Right kidney (tissue), 9 donors: ENCODE data around the gene EXOC7.

ENCODE experiments used
- DNase-seq: peaks from one replicate; pipeline ENCODE4 v3.0.0-alpha.2; 2016
- long read RNA-seq, 8 donors: transcript quantifications; one replicate each; lab custom pipeline, GENCODE V29; 2026

The EXOC7 gene, protein sequence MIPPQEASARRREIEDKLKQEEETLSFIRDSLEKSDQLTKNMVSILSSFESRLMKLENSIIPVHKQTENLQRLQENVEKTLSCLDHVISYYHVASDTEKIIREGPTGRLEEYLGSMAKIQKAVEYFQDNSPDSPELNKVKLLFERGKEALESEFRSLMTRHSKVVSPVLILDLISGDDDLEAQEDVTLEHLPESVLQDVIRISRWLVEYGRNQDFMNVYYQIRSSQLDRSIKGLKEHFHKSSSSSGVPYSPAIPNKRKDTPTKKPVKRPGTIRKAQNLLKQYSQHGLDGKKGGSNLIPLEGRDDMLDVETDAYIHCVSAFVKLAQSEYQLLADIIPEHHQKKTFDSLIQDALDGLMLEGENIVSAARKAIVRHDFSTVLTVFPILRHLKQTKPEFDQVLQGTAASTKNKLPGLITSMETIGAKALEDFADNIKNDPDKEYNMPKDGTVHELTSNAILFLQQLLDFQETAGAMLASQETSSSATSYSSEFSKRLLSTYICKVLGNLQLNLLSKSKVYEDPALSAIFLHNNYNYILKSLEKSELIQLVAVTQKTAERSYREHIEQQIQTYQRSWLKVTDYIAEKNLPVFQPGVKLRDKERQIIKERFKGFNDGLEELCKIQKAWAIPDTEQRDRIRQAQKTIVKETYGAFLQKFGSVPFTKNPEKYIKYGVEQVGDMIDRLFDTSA
- long read RNA-seq, donor 1, full-length matches to known transcripts, result 55 of 55 reads
- long read RNA-seq, donor 1, partial matches to known transcripts, result 0 of 55 reads
- long read RNA-seq, donor 1, other reads (novel, unspliced or antisense), result 0 of 55 reads
- long read RNA-seq, donor 2, full-length matches to known transcripts, result 30 of 30 reads
- long read RNA-seq, donor 2, partial matches to known transcripts, result 0 of 30 reads
- long read RNA-seq, donor 2, other reads (novel, unspliced or antisense), result 0 of 30 reads
- long read RNA-seq, donor 3, full-length matches to known transcripts, result 22 of 22 reads
- long read RNA-seq, donor 3, partial matches to known transcripts, result 0 of 22 reads
- long read RNA-seq, donor 3, other reads (novel, unspliced or antisense), result 0 of 22 reads
- long read RNA-seq, donor 4, full-length matches to known transcripts, result 41 of 52 reads
- long read RNA-seq, donor 4, partial matches to known transcripts, result 11 of 52 reads
- long read RNA-seq, donor 4, other reads (novel, unspliced or antisense), result 0 of 52 reads
- long read RNA-seq, donor 5, full-length matches to known transcripts, result 41 of 41 reads
- long read RNA-seq, donor 5, partial matches to known transcripts, result 0 of 41 reads
- long read RNA-seq, donor 5, other reads (novel, unspliced or antisense), result 0 of 41 reads
- long read RNA-seq, donor 6, full-length matches to known transcripts, result 40 of 47 reads
- long read RNA-seq, donor 6, partial matches to known transcripts, result 7 of 47 reads
- long read RNA-seq, donor 6, other reads (novel, unspliced or antisense), result 0 of 47 reads
- long read RNA-seq, donor 7, result 0 reads
- long read RNA-seq, donor 8, full-length matches to known transcripts, result 26 of 33 reads
- long read RNA-seq, donor 8, partial matches to known transcripts, result 7 of 33 reads
- long read RNA-seq, donor 8, other reads (novel, unspliced or antisense), result 0 of 33 reads

DNA sequence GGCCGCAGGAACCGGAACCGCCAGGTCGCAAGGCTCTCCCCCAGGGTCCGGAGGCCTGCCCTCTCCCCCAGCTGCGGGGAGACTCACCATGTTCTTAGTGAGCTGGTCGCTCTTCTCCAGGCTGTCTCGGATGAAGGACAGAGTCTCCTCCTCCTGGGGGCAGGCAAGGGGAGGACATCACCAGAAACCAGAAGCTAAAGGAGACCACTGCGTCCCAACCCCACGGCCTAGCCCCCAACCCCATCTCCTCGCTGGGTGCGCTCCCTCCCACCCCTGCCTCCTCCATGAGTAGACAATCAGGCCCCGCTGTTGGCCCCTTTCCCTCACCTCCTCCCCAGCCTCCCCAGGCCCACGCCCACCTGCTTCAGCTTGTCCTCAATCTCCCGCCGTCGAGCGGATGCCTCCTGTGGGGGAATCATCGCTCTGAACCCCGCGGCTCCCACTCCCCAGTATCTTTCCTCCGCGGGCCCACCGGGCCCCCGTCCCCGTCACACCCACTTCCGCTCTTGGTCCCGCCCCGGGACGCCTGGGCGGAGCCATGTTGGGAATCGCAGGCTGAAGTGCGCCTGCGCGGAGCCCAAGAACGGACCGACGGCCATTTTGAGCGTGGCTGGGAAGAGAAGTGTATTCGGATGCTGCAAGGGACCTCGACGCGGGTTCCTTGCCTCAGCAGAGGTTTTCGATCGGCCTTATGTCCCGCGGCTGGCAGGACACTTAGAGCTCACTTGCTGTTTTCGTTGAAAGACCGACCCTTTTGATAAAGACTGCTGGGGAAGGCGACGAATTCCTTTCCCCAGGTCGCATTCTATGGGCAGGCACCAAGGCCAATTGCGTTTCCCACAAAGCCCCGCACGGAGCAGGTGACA, at the start of gene EXOC7:
Gene EXOC7 (minus strand): TSS at position 514 of the 866 bp plus-strand sequence. CDS start 95 bp downstream, at position 419.
- DNase-seq, result peak; percentile 92

DNA sequence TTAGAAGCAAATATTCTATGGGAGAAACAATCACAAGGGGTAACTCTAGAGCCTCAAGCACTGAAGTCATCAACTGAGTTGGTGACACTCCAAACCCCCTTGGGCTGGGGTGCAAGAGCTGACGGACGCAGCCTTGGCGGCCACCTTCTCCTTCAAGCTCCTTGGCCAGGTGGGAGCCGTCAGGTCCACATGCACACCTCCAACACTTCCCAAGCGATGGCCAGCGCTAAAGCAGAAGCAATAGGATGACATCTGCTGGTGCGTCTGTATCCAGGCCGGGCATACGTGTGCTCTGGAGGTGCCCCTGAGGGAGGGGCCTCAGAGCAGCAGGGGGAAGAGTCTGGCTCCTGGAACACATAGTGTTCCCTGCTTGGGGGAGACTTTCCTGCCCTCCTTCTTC, 49.6 kb upstream of the EXOC7 start:
- DNase-seq, result no peak

DNA sequence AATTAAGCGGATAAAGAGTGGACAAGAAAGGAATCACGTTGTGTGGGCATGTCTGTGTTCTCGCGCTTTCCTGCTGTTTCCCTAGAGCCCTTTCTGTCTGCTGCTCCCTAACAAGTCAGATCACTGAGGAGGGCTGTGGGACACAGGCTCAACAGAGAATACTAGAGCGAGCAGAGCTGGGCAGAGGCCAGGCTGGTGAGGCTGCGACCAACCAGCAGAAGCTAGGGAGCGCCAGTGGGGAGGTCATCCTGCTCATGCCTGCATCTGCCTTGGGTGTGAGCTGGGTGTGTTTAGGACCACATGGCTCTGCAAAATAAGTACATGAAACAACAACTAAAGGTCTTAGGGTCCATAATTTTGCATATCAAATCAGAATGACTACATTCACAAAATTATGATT, 49.0 kb upstream of the EXOC7 start:
- DNase-seq, result no peak

DNA sequence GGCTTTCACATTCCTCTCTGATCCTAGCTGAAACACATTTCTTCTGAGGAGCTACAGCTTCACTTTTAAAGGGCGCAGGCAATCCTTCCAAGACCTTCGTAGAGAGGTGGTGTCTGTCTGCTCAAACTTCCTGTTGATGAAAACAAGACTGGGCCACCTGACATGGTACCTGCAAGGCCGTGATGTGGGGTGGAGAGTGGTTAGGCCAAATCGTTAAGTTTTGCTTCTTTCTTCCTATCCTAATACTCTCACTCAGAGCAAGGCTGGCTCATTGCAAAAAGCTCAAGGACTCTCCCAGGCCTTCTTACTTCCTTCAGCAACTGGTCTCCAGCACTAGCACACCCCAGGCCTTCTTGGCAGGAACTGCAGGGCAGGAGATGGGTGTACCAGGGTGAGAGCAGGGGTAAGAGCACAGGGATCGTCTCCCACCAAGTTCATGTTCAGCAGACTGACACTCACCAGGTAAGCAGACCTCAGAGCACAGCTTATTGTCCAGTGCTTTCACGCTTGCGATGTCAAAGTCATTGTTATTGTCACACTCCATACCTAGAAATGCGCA, 48.4 kb upstream of the EXOC7 start:
- DNase-seq, result no peak

DNA sequence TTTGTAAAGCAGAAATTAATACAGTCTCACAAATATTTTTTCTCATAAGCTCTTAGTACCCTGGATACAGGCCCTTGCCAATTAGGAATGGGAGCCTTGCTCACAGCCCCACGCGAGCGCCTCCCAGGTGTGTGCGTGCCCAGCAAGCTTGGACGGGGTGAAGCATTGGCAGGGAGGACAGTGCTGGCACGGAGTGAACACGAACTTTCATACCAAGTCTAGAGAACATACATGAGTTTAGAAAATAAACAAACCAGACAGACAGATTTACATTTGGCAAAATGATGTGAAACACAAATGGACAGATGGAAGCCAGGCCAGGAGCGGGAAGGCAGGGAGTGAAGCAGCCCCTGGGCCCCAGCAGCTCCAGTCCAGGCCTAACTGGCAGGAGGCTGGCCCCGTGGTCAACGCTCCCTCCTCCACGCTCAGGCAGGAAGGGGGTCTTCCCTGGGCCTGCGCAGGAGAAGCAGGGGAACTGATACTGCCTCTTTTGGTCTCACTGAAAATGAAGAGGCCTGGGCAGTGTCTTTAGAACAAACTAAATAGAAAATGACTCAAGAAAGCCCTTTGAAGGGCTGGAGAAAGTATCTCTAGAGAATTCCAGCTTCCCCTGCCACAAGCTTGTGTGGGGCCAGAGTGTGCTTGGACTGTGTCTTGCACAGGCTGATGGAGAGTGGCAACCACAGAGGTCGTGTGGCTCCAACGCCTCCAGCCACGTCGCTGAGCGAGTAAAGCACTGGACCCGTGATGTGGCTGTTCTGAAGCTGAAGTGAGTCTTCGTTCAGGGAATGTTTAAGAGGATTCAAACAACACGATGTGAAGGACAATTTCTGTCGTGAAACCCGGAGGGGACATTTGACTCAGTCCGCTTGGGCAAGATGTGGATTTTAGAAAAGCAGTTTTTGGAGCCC, 47.4 kb upstream of the EXOC7 start:
- DNase-seq, result no peak

- DNase-seq, result no peak
Observed at GRCh38 chr17:76149214-76149613, 45.6 kb upstream of the EXOC7 start.

- no peak for DNase-seq
Observed at GRCh38 chr17:76148015-76148326, 44.4 kb upstream of the EXOC7 start.

- no peak for DNase-seq
Observed at GRCh38 chr17:76147211-76148014, 43.8 kb upstream of the EXOC7 start.

- DNase-seq, result no peak
Observed at GRCh38 chr17:76146053-76146851, 42.7 kb upstream of the EXOC7 start.

DNA sequence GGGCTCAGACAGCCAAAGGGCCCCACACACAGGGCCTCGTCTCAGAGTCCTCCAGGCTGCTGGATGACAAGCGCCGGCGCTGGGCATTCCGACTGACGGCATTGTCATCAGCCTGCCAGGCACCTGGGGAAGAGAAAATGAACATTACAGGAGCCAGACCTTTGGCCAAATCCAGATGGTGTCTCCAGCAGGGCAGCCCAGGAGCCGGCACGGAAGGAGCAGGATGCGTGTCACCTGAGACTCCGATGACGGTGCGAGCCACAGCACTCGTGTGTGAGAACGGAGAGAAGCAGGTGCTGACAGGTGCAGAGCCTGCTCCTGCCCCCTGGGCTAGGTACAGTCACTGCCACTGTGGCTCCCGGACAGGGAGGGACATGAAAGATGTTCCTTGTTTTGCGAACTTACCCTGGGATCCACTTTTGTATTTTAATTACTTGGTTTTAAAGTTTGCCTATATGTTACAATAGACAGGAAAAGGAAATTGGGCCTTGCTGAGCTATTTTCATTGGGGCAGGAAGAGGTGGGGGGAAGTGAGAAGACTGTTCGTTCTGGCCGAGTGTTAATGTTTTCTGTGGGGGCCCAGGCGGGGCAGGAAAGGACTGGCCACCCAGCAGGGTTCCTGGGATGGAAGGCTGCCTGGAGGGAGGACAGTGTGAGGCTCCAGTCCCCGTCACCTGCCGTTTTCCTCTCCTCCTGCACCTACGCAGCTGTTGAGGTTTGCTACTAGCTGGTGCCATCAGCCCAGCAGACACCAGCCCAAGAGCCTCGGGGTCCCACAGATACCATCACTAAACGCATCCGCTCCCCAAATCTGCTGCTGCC, 41.9 kb upstream of the EXOC7 start:
- DNase-seq, result no peak

DNA sequence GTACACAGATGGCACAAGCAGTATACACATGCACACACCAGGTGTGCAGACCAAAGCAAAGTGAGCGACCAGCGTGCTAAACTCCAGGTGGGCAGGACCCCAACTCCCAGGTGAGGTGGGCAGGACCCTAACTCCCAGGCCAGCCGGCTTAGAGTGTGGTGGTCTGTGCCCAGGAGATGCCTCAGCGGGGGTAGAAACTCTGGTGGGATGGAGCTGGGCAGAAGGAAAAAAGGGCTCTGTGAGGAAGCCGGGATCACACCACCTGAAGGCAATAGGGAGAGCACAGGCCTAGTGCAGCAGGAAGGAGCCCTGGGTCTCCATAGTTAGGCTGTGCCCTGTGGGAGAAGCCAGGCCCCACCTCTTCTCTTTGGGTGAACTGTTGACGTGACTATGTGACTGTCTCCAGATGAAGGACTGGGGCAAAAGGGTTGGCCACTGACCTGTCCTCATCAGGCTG, 39.0 kb upstream of the EXOC7 start:
- DNase-seq, result no peak

DNA sequence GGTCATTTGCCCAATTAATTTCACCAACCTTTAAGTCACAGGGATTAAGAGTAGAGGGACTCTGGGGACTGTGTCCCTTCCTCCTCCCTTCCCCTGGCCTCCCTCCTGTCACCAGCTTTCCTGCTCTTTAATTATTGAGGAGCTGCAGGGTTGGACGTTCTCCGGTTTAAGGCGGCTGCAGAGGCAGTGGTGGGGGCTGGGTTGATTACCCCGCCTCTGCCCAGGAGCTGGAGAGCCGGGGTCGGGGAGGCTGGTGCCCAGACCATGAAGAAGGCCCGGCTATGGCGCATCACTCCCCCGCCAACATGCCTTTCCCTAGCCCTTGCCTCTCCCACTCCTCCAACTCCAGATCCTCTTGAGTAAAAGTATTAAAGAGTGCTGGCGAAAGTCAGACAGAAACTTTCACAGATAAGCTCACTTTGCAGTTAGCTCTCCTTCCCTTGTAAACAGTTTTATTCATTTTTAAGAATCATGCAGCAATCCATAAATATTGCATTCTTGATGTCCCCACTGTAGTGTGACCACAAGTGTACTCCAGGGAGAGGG, 38.5 kb upstream of the EXOC7 start:
- DNase-seq, result peak; percentile 64

- peak; percentile 76 for DNase-seq
Observed at GRCh38 chr17:76141212-76142038, 37.8 kb upstream of the EXOC7 start, which contains the start of gene FOXJ1. Gene FOXJ1, minus strand, starts transcription at chr17:76141245. Its CDS starts 850 bp downstream, at chr17:76140395.

- no peak for DNase-seq
Observed at GRCh38 chr17:76140661-76141211, 37.1 kb upstream of the EXOC7 start.
